Astrocyte (in vitro differentiated cells and primary cell): ENCODE measurements around the gene PLXND1. TPM values are rescaled to one million over a fixed set of nuclear protein-coding genes. Genes with fewer than 3 reads are reported as not detected.

Experiments
- DNase-seq: peaks from one replicate; pipeline ENCODE4 v3.0.0-alpha.2; 2010; ENCODE audit warnings: low read depth
- FAIRE-seq: peaks from 2 replicates; lab custom pipeline; 2011; peaks lifted over from hg19 to GRCh38; lab: Jason Lieb, UNC
- H2AFZ ChIP-seq: 2 replicates; pipeline ENCODE4 v1.6.0; 2012; ENCODE audit warnings: low read depth, low read length, inconsistent platforms
- H3K27ac ChIP-seq: 2 replicates; pipeline ENCODE4 v1.5.1; 2011; ENCODE audit warnings: low read depth, low read length, inconsistent platforms
- H3K27me3 ChIP-seq: 2 replicates; pipeline ENCODE4 v1.6.0; 2011; ENCODE audit warnings: low read length, inconsistent platforms; ENCODE audit not compliant: insufficient read depth
- H3K36me3 ChIP-seq: 2 replicates; pipeline ENCODE4 v1.5.1; 2011; ENCODE audit warnings: low read length, inconsistent platforms; ENCODE audit not compliant: insufficient read depth
- H3K4me1 ChIP-seq: 2 replicates; pipeline ENCODE4 v1.5.1; 2011; ENCODE audit warnings: low read length, inconsistent platforms; ENCODE audit not compliant: insufficient read depth
- H3K4me2 ChIP-seq: 2 replicates; pipeline ENCODE4 v1.6.0; 2012; ENCODE audit warnings: low read length, inconsistent platforms
- H3K4me3 ChIP-seq: 2 replicates; pipeline ENCODE4 v1.5.1; 2011; ENCODE audit warnings: low read depth, mild to moderate bottlenecking, low read length, inconsistent platforms; ENCODE audit not compliant: insufficient read depth
- H3K79me2 ChIP-seq: 2 replicates; pipeline ENCODE4 v1.6.0; 2012; ENCODE audit warnings: mild to moderate bottlenecking, low read length, inconsistent platforms; ENCODE audit not compliant: insufficient read depth
- H3K9ac ChIP-seq: 2 replicates; pipeline ENCODE4 v1.6.0; 2012; ENCODE audit warnings: mild to moderate bottlenecking, low read length, inconsistent platforms
- H3K9me3 ChIP-seq: 2 replicates; pipeline ENCODE4 v1.5.1; 2012; ENCODE audit warnings: low read depth, mild to moderate bottlenecking, low read length, inconsistent platforms; ENCODE audit not compliant: insufficient read depth
- H4K20me1 ChIP-seq: 2 replicates; pipeline ENCODE4 v1.6.0; 2012; ENCODE audit warnings: low read length, inconsistent platforms; ENCODE audit not compliant: insufficient read depth
- H3K27ac Mint-ChIP-seq: one replicate; pipeline ENCODE4 v1.8.0; 2021; ENCODE audit warnings: mild to moderate bottlenecking, mixed read lengths; ENCODE audit not compliant: unreplicated experiment
- H3K27me3 Mint-ChIP-seq: one replicate; pipeline ENCODE4 v1.8.0; 2021; ENCODE audit warnings: low read depth, mixed read lengths; ENCODE audit not compliant: unreplicated experiment
- H3K36me3 Mint-ChIP-seq: one replicate; pipeline ENCODE4 v1.8.0; 2021; ENCODE audit warnings: low read depth, mixed read lengths; ENCODE audit not compliant: unreplicated experiment
- H3K4me1 Mint-ChIP-seq: one replicate; pipeline ENCODE4 v1.8.0; 2021; ENCODE audit warnings: low read depth, mixed read lengths; ENCODE audit not compliant: unreplicated experiment
- H3K4me3 Mint-ChIP-seq: one replicate; pipeline ENCODE4 v1.8.0; 2021; ENCODE audit warnings: mild to moderate bottlenecking, moderate library complexity, mixed read lengths; ENCODE audit not compliant: unreplicated experiment
- H3K9me3 Mint-ChIP-seq: one replicate; pipeline ENCODE4 v1.8.0; 2021; ENCODE audit warnings: mild to moderate bottlenecking, mixed read lengths; ENCODE audit not compliant: unreplicated experiment
- EZH2 ChIP-seq: IDR thresholded peaks from 2 replicates; pipeline ENCODE4 v1.6.1; 2012; ENCODE audit warnings: mild to moderate bottlenecking, low read length, inconsistent platforms; ENCODE audit not compliant: insufficient read depth
- total RNA-seq: library from RNA; stranded (reverse); gene quantifications from 2 replicates; pipeline ENCODE4 v1.2.1, GENCODE V29; 2021
- TF ChIP-seq, protein P1 (sequence below): IDR thresholded peaks from 2 replicates; pipeline ENCODE4 v1.5.1; 2011; ENCODE audit warnings: low read depth, mild to moderate bottlenecking, inconsistent platforms, low read length, moderate library complexity; ENCODE audit not compliant: insufficient read depth

The PLXND1 gene
- total RNA-seq, 1 donor from 2014 or later, result 184 TPM

- Histone ChIP-seq H3K9ac (no peak overlapping the region), H3K4me2 (no peak overlapping the region), H3K9me3 (no peaks in the 10 kb centered on the region), H3K4me1 (peaks cover 53% of the 10 kb centered on the region), H3K79me2 (no peaks in the 10 kb centered on the region), H3K36me3 (no peaks in the 10 kb centered on the region), H3K4me3 (no peak overlapping the region), H3K27ac (no peak overlapping the region), H4K20me1 (no peaks in the 10 kb centered on the region), H2AFZ (no peak overlapping the region), H3K27me3 (no peaks in the 10 kb centered on the region)
- FAIRE-seq (no peak), DNase-seq (no peak)
- no peak for TF ChIP-seq EZH2
- TF ChIP-seq, protein P1, sequence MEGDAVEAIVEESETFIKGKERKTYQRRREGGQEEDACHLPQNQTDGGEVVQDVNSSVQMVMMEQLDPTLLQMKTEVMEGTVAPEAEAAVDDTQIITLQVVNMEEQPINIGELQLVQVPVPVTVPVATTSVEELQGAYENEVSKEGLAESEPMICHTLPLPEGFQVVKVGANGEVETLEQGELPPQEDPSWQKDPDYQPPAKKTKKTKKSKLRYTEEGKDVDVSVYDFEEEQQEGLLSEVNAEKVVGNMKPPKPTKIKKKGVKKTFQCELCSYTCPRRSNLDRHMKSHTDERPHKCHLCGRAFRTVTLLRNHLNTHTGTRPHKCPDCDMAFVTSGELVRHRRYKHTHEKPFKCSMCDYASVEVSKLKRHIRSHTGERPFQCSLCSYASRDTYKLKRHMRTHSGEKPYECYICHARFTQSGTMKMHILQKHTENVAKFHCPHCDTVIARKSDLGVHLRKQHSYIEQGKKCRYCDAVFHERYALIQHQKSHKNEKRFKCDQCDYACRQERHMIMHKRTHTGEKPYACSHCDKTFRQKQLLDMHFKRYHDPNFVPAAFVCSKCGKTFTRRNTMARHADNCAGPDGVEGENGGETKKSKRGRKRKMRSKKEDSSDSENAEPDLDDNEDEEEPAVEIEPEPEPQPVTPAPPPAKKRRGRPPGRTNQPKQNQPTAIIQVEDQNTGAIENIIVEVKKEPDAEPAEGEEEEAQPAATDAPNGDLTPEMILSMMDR, result no peak
- H3K27ac Mint-ChIP-seq, result no peak overlapping the region
- no peaks in the 10 kb centered on the region for H3K9me3 Mint-ChIP-seq
- no peak overlapping the region for H3K4me3 Mint-ChIP-seq
- H3K4me1 Mint-ChIP-seq, result peaks cover 33% of the 10 kb centered on the region
- H3K36me3 Mint-ChIP-seq, result no peaks in the 10 kb centered on the region
- H3K27me3 Mint-ChIP-seq, result no peaks in the 10 kb centered on the region
Observed at GRCh38 chr3:129623447-129624118, 17.1 kb upstream of the PLXND1 start.

GRCh38 chr3:129622933-129623332, 16.5 kb upstream of the PLXND1 start:
- Mint-ChIP-seq H3K36me3 (no peaks in the 10 kb centered on the region), H3K4me1 (peaks cover 32% of the 10 kb centered on the region), H3K9me3 (no peaks in the 10 kb centered on the region), H3K4me3 (no peak overlapping the region), H3K27ac (peak overlapping the region; percentile 41), H3K27me3 (no peaks in the 10 kb centered on the region)
- H3K36me3 ChIP-seq, result no peaks in the 10 kb centered on the region
- H3K4me2 ChIP-seq, result no peak overlapping the region
- H3K27ac ChIP-seq, result no peak overlapping the region
- H3K9me3 ChIP-seq, result no peaks in the 10 kb centered on the region
- no peak overlapping the region for H2AFZ ChIP-seq
- H3K4me1 ChIP-seq, result peaks cover 51% of the 10 kb centered on the region
- no peaks in the 10 kb centered on the region for H3K27me3 ChIP-seq
- H4K20me1 ChIP-seq, result no peaks in the 10 kb centered on the region
- H3K4me3 ChIP-seq, result no peak overlapping the region
- TF ChIP-seq, protein P1, result no peak
- TF ChIP-seq EZH2, result no peak
- no peak overlapping the region for H3K9ac ChIP-seq
- H3K79me2 ChIP-seq, result no peaks in the 10 kb centered on the region
- FAIRE-seq (no peak), DNase-seq (no peak)

DNA sequence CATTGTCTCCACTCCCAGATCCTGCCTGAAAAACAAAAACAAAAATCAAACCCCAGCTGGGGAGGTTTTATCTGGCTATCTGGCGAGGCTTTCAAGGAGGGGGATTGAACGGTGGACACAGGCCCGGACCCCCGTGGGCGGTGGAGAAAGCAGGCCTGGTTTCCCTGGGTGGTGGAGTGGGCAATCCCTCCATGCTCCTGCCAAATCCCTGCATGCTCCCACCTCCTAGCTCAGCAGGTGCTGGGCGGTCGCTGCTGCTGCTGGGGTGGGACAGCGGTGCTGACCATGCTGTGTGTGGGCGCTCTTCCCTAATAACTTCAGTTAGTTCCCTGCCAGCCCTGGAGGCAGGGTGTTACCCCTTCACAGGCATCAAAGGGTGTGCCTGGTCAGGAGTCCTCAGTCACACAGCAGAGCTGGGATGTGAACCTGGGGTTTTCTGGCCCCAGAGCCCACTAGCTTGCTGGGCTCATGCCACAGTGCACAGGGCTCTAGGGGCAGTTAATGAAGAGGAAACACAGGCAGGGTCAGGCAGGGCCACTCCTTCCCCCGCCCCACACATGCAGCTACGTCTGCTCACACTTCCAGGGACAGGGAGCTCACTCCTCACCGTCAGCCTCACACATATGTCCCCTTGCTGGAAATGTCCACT, 15.9 kb upstream of the PLXND1 start:
- Mint-ChIP-seq H3K27me3 (no peaks in the 10 kb centered on the region), H3K4me1 (peaks cover 27% of the 10 kb centered on the region), H3K36me3 (no peaks in the 10 kb centered on the region), H3K4me3 (no peak overlapping the region), H3K27ac (no peak overlapping the region), H3K9me3 (no peaks in the 10 kb centered on the region)
- DNase-seq (no peak), FAIRE-seq (no peak)
- peaks cover 46% of the 10 kb centered on the region for H3K4me1 ChIP-seq
- H3K79me2 ChIP-seq, result no peaks in the 10 kb centered on the region
- H4K20me1 ChIP-seq, result no peaks in the 10 kb centered on the region
- H3K9me3 ChIP-seq, result no peaks in the 10 kb centered on the region
- H3K9ac ChIP-seq, result no peak overlapping the region
- H3K27ac ChIP-seq, result no peak overlapping the region
- no peak overlapping the region for H3K4me2 ChIP-seq
- H3K36me3 ChIP-seq, result no peaks in the 10 kb centered on the region
- H2AFZ ChIP-seq, result no peak overlapping the region
- no peaks in the 10 kb centered on the region for H3K27me3 ChIP-seq
- TF ChIP-seq, protein P1, result no peak
- no peak for TF ChIP-seq EZH2
- H3K4me3 ChIP-seq, result no peak overlapping the region
